ENCODE measurements around the gene BCDIN3D. TPM values are rescaled to one million over a fixed set of nuclear protein-coding genes. Genes with fewer than 3 reads are reported as not detected.

The BCDIN3D gene
- total and polyA plus RNA-seq, 2 of the 8 experiments (the other 6 are each of a cell fraction or from before 2014, with no cell fraction given) = 1.6 to 2.4 TPM

- peak; percentile 54 to 96 for DNase-seq (ENCODE audit: low read depth in 1 of 2, low spot score in 2 of 2)
- ChIA-PET CTCF (ENCODE audit: partially characterized antibody) (interaction anchor here (0.6 to 10.0 kb wide), 61 partner anchors 8 to 1753 kb away, joined by 3 to 137 read pairs (median 6); partner anchors contain the start of genes AQP2, AQP5, BCDIN3D and NCKAP5L), POLR2A (ENCODE audit: partially characterized antibody) (interaction anchor here (0.7 to 1.6 kb wide), 5 partner anchors 16 to 118 kb away, joined by 3 to 5 read pairs (median 3); no protein-coding TSS in a partner anchor)
- Histone ChIP-seq H3K23ac (ENCODE audit: insufficient read length) (no peak overlapping the region), H4K5ac (ENCODE audit: insufficient read length, low read depth, low read length) (no peak overlapping the region), H3K14ac (ENCODE audit: insufficient read length) (no peak overlapping the region), H2AK5ac (ENCODE audit: low read depth, low read length) (no peak overlapping the region), H4K91ac (replicated peaks; ENCODE audit: insufficient read length, low read length) (no peak overlapping the region), H2AFZ (ENCODE audit: low read length) (peak overlapping the region; percentile 65; the same call in 1 of the 2 replicates), H3K18ac (ENCODE audit: extremely low read depth, low read length) (no peak overlapping the region), H3K9me3 (ENCODE audit: insufficient read depth in 2 of 2, low read depth in 1 of 2, low read length in 1 of 2) (no peaks in the 10 kb centered on the region), H2BK12ac (ENCODE audit: low read depth, low read length) (peak overlapping the region; percentile 50; the same call in 1 of the 2 replicates), H2BK20ac (ENCODE audit: low read length) (no peak overlapping the region), H3K4me2 (ENCODE audit: insufficient read depth in 1 of 2, low read depth in 2 of 2, low read length in 2 of 2) (no peak overlapping the region), H2BK5ac (ENCODE audit: low read depth, low read length) (no peak overlapping the region), H3K27me3 (replicated peaks in 1 of 4; ENCODE audit: control insufficient read depth in 3 of 4, extremely low read depth in 1 of 4, insufficient read depth in 3 of 4, low read length in 3 of 4) (peaks cover 0 to 2% (median 0%) of the 10 kb centered on the region in 4 experiments; a peak in 1 of 7 replicates), H3K27ac (ENCODE audit: low read depth, low read length) (no peak overlapping the region), H3K23me2 (ENCODE audit: low read depth, low read length) (no peaks in the 10 kb centered on the region), H3K9ac (replicated peaks in 1 of 4; ENCODE audit: extremely low read depth in 1 of 4, low read depth in 3 of 4, low read length in 3 of 4) (no peak overlapping the region), H4K8ac (ENCODE audit: extremely low read depth, insufficient read depth, low read length) (peak overlapping the region; percentile 40; the same call in 1 of the 2 replicates), H3K4ac (replicated peaks; ENCODE audit: insufficient read length, low read depth, low read length) (no peak overlapping the region), H3K79me2 (ENCODE audit: control insufficient read depth in 1 of 2, insufficient read depth in 2 of 2, low read length in 2 of 2) (no peaks in the 10 kb centered on the region), H3K79me1 (ENCODE audit: low read depth, low read length) (no peaks in the 10 kb centered on the region), H3K36me3 (ENCODE audit: control insufficient read depth in 2 of 4, insufficient read depth in 4 of 4, low read length in 3 of 4) (no peaks in the 10 kb centered on the region), H2BK15ac (ENCODE audit: low read length) (peak overlapping the region; percentile 65; the same call in 1 of the 2 replicates), H3K4me1 (replicated peaks in 1 of 4; ENCODE audit: control insufficient read depth in 3 of 4, insufficient read depth in 4 of 4, low read length in 3 of 4) (peaks cover 0 to 3% (median 1%) of the 10 kb centered on the region in 4 experiments; a peak in 3 of 7 replicates), H4K20me1 (replicated peaks in 1 of 2; ENCODE audit: control insufficient read depth in 1 of 2, insufficient read depth in 2 of 2, low read length in 2 of 2) (no peaks in the 10 kb centered on the region), H2BK120ac (replicated peaks; ENCODE audit: low read depth, low read length) (no peak overlapping the region), H3K56ac (replicated peaks; ENCODE audit: insufficient read length, low read depth, low read length) (no peak overlapping the region), H3K4me3 (ENCODE audit: extremely low read depth in 1 of 4, insufficient read depth in 2 of 4, low read depth in 3 of 4, low read length in 4 of 4) (no peak overlapping the region)
- WGBS, 2 experiments (ENCODE audit: extremely low coverage in 1 of 2, insufficient coverage in 1 of 2, insufficient read length in 1 of 2, insufficient replicate concordance in 2 of 2, low coverage in 1 of 2, low lambda C conversion rate in 2 of 2, missing lambda C conversion rate in 1 of 2) = 45% methylated on average over 19 of the region's 19 CpGs; no CpG with 5 or more reads in 1 of the 2 experiments
- FAIRE-seq = no peak
- TF ChIP-seq SP4 (IDR thresholded peaks at IDR 0.05; ENCODE audit: low read length) (no peak), JUND (IDR thresholded peaks at IDR 0.05; ENCODE audit: low read length) (0 out of 2 replicates have a peak, but pooled peaks have one; percentile 21), RXRA (IDR thresholded peaks at IDR 0.05; ENCODE audit: insufficient read depth, low read depth, low read length) (no peak), CTCF (IDR thresholded peaks at IDR 0.05; ENCODE audit: control extremely low read depth in 1 of 3, insufficient read depth in 1 of 3, low read depth in 1 of 3, low read length in 3 of 3) (peak; percentile 90 to 98 (median 93)), BRCA1 (IDR thresholded peaks at IDR 0.05; ENCODE audit: low read depth, low read length) (0 out of 2 replicates have a peak, but pooled peaks have one; percentile 49), RAD21 (IDR thresholded peaks at IDR 0.05 in 1 of 2, conservative IDR thresholded peaks at IDR 0.05 in 1 of 2; ENCODE audit: low read depth in 2 of 2, low read length in 2 of 2) (peak; percentile 94 to 95), MAX (IDR thresholded peaks at IDR 0.05) (peak; percentile 58; the same call in 1 of the 2 replicates)
These were observed 24.1 kb upstream of the BCDIN3D start for GRCh38 chr12:49866859-49867569.

Data from H1 (cell line).